GM11168 (cell line): ENCODE measurements around the gene CHD1.
"Not testable (repeated sequence)": the region's sequence is repeated elsewhere in the genome, so short reads cannot be mapped to it uniquely, and the experiment has no call there.

Experiments used
- in situ Hi-C: fragments of 300-500 bp; cut with MboI; formaldehyde crosslinking; loops from one replicate; pipeline ENCODE4 v1.12.0; 2022; ENCODE audit warnings: low sequenced_read_pairs; ENCODE audit not compliant: unreplicated experiment

The CHD1 gene

DNA sequence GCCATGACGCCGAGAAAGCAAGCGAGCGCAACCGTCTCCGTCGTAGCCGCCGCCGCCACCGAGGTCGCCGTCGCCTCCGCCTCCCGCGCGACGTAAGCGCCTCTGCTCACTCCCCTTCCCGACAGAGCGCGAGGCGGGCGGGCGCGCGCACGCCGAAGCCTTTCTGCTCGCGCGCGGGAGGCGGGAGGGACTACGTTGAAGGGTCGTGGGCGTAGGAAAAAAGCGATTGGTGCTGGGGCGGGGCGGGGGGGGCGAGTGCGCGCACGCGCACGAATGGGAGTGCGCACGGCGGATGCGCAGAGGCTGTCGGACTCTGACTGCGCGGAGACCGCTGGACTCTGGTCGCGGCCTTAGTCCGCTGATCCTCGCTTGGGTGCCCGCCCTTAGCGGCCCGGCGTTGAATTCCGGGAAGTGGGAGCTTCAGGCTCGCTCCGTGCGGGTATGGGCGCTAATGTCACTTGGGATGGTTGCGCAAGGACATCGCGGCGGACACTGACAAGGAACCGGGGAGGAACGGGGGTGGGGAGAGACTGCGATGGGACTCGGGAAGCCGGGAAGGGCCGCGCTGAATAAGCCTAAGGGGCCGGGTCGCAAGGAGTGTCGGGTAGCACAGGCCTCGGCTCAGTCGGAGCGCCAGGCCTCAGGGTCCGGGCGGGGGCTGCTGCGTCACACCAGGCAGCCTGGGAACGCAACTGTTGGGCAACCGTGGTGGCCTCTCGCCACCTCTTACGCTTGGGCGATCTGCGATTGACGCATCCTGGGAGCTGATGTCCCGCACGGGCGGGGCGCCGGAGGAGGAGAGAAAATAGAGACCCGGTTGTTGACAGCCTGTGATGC is at the start of gene CHD1:
Gene CHD1, minus strand, starts transcription at position 135 of the 837 bp plus-strand sequence. CDS start 2,621 bp downstream, outside the sequence.
- in situ Hi-C loops, result no loop called here

DNA sequence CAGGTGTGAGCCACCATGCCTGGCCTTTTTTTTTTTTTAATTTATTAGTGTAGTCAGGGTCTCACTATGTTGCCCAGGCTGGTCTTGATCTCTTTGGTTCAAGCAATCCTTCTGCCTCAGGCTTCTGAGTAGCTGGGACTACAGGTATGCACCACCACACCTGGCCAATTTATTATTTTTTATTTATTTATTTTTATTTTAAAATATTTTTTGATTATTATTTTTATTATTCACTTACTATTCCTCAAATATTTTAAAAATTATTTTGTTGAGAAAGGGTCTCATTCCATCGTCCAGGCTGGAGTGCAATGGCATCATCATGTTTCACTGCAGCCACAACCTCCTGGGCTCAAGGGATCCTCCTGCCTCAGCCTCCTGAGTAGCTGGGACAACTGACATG is 49.7 kb upstream of the CHD1 start:
- in situ Hi-C loops, result no loop called here

DNA sequence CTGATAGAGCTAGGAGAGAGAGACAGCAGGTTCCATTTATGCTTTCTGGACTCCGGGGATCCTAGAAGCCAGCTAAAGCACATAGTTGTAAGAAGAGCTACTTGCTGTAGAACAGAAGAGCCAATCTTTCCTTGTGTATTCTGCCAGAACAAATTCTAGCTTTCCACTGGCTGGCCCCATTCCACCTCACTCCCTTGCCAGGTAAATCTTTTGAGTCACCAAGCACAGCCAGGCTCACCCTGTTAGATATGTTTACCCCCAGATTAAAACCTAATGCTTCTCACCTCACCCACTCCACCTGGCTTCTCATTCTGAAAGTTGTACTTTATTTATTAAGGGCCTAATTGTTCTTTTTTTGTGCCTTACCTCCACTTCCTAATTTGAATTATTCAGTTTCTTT is 48.9 kb upstream of the CHD1 start:
- in situ Hi-C loops, result no loop called here

DNA sequence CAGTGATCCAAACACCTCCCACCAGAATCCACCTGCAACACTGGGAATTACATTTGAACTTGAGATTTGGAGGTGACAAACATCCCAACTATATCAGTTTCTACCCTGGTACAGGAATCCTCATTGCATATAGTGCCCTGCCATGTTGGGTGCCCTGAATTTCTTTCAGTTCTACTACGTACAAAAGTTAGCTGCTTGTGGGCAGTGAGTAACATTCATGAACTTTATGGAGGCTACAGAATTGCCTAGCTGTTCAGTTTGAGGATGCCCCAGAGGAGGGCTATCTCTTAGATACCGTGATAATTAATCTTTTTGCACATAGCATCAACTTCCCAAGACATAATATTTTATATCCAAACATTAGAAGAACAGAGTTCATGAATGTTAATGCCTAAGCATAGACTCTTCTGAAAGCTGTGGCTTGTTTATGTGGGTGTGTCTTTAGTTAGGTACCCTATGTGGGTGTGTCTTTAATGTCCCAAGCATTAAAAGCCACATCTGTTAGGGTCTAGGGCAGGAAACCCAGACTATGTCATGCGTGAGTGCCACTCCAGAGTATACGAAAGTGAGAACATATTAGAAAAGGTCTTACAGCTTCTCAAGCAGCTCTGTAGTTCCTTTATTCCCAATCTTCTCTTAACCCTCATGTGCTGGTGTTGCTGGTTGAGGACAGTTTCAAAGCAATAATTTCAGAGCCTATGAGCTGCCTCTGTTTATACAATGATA is 47.0 kb upstream of the CHD1 start:
- in situ Hi-C loops, result no loop called here

DNA sequence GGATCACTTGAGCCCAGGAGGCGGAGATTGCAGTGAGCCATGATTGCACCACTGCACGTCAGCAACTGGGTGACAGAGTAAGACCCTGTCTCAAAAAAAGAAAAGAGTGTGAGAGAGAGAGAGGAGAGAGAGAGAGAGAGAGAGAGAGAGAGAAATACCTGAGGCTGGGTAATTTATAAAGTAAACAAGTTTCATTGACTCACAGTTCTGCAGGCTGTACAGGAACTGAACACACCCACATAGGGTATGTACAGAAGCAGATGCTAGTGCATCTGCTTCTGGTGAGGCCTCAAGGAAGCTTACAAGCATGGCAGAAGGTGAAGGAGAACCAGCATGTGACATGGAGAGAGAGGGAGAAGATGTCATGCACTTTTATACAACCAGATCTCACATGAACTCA is 46.4 kb upstream of the CHD1 start:
- in situ Hi-C loops, result no loop called here

DNA sequence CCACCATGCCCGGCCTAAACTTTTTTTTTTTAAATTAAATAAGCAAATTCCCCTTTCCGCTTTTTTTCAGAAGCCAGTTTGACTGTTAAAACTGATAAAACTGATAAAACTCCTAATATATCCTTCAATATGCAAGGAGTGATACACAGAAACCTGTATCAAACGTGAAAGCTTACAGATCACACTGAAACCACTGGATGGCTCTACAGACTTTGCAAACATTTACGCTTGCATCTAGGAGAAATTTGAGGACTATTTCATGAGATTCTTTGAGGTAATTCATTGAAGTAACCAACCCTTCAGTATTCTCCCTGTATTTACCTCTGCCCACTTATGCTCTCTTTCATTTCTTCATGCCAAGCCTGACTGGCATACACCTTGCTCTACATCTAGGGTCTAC is 40.6 kb upstream of the CHD1 start:
- in situ Hi-C loops, result no loop called here

DNA sequence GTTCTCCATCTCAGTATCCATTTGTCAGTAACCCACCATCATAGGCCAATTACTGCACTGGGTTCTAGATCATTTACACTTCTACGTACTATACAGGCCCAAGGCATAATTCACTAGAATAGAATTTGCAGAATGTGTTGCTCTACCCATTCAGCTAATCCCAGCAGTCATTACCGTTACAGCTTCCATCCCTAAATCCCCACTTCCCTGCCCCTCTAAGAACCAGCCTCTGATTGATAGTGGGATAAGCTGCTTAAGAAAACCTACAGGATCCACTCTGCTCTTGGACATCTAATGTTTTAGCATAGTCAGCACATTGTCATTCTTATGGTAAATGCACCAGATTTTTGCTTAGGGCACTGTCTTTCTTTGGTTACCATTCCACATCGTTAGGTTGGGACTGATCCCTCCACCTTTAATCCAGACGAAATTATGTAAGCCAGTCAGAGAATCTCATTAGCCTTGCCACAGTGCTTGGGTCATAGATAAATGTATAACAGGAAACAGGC is 39.3 kb upstream of the CHD1 start:
- in situ Hi-C loops, result no loop called here

DNA sequence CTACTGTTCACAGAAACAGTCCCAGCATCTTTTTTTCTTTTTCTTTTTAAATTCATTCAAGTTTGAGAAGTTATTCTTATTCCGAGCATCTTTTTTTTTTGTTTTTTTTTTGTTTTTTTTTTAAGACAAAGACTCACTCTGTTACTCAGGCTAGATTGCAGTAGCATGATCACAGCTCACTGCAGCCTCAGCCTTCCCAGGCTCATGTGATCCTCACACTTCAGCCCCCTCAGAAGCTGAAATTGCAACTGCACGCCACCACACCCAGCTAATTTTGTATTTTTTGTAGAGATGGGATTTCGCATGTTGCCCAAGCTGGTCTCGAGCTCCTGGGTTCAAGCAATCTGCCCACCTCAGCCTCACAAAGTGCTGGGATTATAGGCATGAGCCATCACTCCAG is 36.4 kb upstream of the CHD1 start:
- in situ Hi-C loops, result no loop called here

DNA sequence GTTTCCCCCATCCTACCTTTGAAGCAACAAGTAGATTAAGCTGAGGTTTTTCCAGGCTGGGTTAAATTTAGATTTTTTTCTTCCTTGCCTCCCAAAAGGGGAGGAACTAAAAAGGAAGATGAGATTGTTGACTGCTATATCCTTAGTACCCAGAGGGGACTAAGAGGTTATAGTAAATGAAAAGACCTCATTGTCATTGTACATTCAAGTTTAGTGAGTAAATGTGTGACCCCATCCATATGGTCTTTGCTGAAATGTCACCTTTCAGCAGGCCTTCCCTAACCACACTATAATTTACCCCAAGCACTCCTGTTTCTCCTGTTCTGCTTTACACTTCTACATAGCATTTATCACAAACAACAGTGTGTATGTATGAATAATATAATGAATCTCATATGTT is 35.8 kb upstream of the CHD1 start:
- in situ Hi-C loops, result no loop called here

DNA sequence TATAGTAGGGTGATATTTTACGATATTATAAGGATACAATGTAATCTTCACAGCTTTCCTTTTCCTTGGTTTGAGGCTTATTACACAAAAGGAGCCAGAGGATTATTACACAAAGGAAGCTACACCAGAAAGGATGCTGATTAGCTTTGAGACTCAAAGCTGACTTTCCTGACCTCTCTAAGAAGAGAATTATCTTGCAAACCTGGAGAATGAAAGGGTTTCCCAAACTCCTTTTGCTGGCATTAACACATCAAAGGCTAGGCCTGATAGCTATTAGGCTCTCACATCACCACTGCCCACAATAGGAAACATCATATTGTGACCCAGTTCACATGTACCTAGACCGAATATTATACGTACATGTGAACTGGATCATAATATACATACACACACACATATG is 34.2 kb upstream of the CHD1 start:
- in situ Hi-C loops, result no loop called here

DNA sequence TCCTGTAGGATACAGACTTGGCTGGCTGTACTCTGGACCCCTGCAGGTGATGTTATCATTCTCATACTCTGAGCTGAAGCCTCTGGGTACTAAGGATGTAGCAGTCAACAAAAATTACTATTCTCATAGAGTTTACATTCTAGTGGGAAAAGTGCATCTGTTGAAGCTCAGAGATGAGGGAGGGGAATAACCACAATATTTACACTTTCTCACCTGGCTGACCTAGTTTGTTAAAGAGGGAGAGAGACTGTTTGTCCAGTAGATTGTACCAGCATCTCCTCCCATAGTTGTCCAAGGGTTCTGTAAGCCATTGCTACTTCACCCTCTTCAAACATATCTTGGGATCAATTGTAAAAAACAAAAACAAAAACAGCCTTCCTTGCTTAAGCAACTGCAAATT is 33.8 kb upstream of the CHD1 start:
- in situ Hi-C loops, result no loop called here

DNA sequence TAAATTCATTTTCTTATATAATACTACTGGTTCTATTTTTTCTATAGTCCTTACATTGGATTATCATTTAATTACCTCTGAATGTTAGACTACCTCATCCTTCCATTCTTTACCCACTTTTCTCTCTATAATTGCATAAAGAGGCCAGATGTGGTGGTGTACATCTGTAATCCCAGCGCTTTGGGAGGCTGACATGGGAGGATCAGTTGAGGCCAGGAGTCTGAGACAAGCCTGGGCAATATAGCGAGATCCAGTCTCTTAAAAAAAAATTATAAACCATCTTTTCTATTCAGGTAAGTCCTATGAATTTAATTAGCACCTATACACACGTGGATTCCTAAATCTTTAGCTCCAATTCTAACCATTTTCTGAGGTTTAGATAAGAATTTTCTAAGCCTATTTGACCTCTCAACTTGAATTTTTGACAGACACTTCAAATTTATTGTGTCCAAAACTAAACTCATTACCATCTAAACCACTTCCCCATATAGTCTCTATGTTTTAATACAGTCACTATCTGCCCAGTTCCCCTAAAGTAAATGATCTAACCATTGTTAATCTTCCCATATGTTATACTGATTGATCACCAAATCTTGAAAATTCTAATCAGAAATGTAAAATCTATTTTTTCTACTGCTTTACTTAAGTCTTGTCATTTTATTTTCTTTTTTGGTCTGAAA is 33.0 kb upstream of the CHD1 start:
- in situ Hi-C loops, result no loop called here

DNA sequence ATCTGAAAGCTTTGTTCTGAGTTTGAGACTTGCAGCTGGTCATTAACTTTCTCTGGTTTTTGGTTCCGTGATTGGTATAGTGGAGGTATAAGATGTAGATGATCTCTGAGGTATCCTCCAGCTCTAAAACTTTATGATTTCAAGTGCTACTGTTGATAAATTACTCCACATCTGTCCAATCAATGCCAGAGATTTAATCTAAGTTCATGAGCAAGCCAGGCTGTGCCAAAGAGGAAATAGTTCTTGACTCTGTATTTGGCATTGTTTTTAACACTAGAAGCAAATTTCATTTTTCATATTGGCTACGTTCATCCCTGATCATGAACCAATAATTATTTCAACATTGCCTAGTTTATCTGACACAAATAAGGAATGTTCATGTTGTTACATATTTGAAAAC is 28.5 kb upstream of the CHD1 start:
- in situ Hi-C loops, result no loop called here

DNA sequence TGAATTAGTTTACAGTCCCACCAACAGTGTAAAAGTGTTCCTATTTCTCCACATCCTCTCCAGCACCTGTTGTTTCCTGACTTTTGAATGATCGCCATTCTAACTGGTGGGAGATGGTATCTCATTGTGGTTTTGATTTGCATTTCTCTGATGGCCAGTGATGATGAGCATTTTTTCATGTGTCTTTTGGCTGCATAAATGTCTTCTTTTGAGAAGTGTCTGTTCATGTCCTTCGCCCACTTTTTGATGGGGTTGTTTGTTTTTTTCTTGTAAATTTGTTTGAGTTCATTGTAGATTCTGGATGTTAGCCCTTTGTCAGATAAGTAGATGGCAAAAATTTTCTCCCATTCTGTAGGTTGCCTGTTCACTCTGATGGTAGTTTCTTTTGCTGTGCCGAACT is 27.1 kb upstream of the CHD1 start:
- in situ Hi-C loops, result not testable (repeated sequence)

DNA sequence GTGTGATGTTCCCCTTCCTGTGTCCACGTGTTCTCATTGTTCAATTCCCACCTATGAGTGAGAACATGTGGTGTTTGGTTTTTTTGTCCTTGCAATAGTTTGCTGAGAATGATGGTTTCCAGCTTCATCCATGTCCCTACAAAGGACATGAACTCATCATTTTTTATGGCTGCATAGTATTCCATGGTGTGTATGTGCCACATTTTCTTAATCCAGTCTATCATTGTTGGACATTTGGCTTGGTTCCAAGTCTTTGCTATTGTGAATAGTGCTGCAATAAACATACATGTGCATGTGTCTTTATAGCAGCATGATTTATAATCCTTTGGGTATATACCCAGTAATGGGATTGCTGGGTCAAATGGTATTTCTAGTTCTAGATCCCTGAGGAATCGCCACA is 26.7 kb upstream of the CHD1 start:
- in situ Hi-C loops, result not testable (repeated sequence)

DNA sequence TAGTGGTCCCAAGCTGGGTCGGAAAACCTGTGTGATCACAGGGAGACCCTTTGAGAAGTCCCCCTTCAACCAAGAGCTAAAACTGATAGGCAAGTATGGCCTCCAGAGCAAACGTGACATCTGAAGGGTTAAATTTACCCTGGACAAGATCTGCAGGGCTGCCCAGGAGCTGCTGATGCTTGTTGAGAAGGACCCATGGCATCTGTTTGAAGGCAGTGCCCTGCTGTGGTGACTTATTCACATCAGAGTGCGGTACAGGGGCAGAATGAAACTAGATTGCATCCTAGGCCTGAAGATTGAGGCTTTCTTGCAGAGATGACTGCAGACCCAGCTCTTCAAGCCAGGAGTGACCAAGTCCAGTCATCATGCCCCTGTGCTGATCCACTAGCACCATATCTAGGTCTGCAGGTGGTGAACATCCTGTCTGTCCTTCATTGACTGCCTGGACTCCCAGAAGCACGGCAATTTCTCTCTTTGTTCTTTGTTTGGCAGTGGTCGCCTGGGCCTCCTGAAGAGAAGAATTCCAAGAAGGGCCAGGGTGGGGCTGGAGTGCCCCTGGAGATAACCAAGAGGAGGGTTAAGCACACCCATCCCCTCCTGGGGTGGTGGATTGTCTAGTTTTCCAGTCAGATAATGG is 25.7 kb upstream of the CHD1 start:
- in situ Hi-C loops, result no loop called here

DNA sequence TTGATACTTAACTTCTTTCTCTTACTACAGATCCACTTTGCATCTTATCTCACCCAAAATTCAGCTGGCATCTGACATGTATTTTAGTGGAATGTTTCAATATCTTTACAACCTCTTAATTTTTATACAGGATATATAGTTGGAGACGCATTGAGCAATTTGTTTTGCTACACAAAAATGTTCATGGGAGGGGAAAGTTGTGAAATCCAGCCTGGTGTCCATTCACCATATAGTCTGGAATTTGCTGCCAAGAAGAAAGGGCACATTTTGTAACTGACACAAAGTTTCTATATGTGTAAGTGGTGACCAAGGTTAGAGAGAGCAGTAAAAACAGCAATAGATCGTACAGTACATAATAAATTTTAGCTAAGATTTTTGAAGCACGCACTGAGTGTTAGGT is 14.0 kb upstream of the CHD1 start:
- in situ Hi-C loops, result no loop called here

DNA sequence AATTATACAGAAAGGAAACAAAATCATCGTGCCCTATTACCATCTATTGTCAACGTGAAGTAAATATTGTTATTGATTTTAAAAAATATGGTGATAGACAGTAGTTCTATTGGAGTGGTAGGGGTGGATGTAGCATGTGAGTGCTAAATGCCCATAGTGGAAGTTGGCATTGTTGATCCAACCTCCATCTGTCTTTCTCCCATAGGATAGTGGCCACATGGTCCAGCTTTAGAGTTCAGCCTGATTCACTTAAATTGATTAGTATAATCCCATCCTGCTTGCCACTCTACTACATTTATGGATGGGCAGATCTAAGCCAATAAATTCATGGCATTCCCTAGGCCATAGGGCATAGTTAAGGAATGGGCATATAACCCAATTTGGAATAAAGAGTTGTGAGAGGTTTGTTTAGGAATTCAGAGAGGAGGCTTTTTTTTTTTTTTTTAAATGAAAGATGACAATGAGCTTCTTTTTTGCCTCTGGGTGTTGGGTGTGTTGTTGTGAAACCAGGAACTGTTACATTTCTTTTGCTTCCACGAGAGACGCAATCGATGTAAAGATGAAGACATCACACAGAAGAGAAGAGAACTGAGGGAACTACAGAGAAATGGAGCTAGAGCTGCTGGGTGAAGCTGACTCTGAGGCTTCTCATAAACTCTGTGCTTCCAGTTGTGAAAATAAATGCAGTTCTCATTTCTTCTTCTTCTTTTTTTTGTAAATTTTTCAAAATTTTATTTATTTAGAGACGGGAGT is 12.5 kb upstream of the CHD1 start:
- in situ Hi-C loops, result no loop called here

DNA sequence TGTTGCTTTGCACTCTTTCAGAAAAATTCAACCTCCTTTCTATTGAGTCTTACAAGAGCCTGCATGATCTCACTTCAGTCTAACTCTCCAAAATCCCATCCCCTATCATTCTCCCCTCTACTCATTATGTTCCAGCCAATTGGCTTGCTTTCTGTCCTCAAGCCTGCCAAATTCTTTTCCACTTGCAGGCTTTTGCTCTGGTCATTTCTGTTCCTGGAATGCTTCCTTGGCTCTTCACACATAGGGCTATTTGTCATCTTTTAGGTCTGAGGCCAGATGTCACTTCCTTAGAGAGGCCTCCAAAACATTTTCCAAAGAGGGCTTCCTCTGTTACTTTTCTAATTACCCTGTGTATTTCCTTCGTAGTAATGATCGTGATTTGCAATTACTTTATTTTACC is 11.8 kb upstream of the CHD1 start:
- in situ Hi-C loops, result no loop called here

DNA sequence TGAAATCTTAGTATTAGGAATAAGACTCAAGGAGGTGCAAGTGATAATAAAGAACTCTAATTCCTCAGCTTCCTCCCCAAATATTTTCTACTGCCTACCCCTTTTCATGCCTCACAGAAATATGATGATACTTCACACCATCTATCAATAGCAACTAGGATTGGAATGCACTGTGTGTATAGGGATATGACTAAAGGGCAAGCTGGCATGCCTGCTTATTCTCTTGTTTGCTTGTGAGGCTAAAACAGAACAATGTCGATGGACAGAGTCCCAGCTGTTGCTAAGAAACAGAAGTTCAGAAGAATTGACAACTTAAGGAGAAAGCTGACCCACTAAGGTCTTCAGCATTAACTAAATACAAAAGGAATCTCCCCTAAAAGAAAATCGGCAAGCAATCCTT is 9.7 kb upstream of the CHD1 start:
- in situ Hi-C loops, result no loop called here
